Measurements from ENCODE around the gene TNFRSF25.

TNFRSF25 gene

GRCh38 chr1:6473974-6474814, 8.2 kb upstream of the TNFRSF25 start:
- H3K9ac ChIP-seq (ENCODE audit: low read length), result no peak overlapping the region
- H3K9me2 ChIP-seq (ENCODE audit: low read depth, low read length), result no peaks in the 10 kb centered on the region
- peaks cover 3% of the 10 kb centered on the region; the same call in 1 of the 2 replicates for H3K27me3 ChIP-seq (ENCODE audit: insufficient read depth, low read length)
- no peaks in the 10 kb centered on the region for H3F3A ChIP-seq (ENCODE audit: insufficient read depth, low read length)
- no peaks in the 10 kb centered on the region for H3K9me3 ChIP-seq (ENCODE audit: low read length)
- H2AFZ ChIP-seq (ENCODE audit: low read length), result no peak overlapping the region
- H3K4me2 ChIP-seq (ENCODE audit: low read length), result no peak overlapping the region
- no peaks in the 10 kb centered on the region for H3K4me1 ChIP-seq (ENCODE audit: insufficient read depth, low read length, severe bottlenecking)
- no peaks in the 10 kb centered on the region for H4K20me1 ChIP-seq (ENCODE audit: insufficient read depth, low read length)
- no peak overlapping the region for H3K4me3 ChIP-seq (ENCODE audit: low read depth, low read length, poor library complexity, severe bottlenecking)
- TF ChIP-seq CTCF (IDR thresholded peaks at IDR 0.05; ENCODE audit: low read length), result no peak
- TF ChIP-seq EZH2 (IDR thresholded peaks at IDR 0.05; ENCODE audit: borderline replicate concordance, low read length), result no peak
- no peak overlapping the region for H3K27ac ChIP-seq (ENCODE audit: low read depth, low read length, poor library complexity, severe bottlenecking)
- no peaks in the 10 kb centered on the region for H3K36me3 ChIP-seq (ENCODE audit: insufficient read depth, low read length)
- H3K79me2 ChIP-seq (ENCODE audit: insufficient read depth, low read length), result no peaks in the 10 kb centered on the region

GRCh38 chr1:6473156-6473555, 7.2 kb upstream of the TNFRSF25 start:
- no peak overlapping the region for H3K9ac ChIP-seq (ENCODE audit: low read length)
- TF ChIP-seq EZH2 (IDR thresholded peaks at IDR 0.05; ENCODE audit: borderline replicate concordance, low read length) (no peak), CTCF (IDR thresholded peaks at IDR 0.05; ENCODE audit: low read length) (no peak)
- no peaks in the 10 kb centered on the region for H3K36me3 ChIP-seq (ENCODE audit: insufficient read depth, low read length)

DNA sequence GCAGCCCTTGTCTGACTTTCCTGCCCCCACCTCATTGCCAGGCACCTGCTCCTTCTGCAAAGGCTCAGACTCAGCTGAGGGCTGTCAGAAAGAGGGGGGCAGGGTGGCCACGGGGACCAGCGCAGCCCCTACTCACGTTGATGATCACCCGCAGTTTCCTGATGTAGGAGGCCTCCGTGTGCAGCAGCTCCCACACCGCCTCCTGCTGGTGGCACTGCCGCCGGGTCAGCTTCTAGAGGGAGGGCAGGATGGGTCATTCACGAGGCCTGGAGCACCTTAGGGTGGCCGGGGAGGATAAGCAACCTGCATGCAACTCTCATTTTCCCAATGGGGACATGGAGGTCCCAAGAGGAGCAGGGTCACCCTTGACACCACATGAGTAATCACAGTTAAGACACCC, 6.4 kb upstream of the TNFRSF25 start:
- Histone ChIP-seq H3K9ac (ENCODE audit: low read length) (no peak overlapping the region), H2AFZ (ENCODE audit: low read length) (no peak overlapping the region), H3K4me2 (ENCODE audit: low read length) (no peak overlapping the region), H3K27me3 (ENCODE audit: insufficient read depth, low read length) (peaks cover 3% of the 10 kb centered on the region; the same call in 1 of the 2 replicates), H4K20me1 (ENCODE audit: insufficient read depth, low read length) (no peaks in the 10 kb centered on the region), H3K36me3 (ENCODE audit: insufficient read depth, low read length) (no peaks in the 10 kb centered on the region), H3K4me3 (ENCODE audit: low read depth, low read length, poor library complexity, severe bottlenecking) (no peak overlapping the region), H3K9me3 (ENCODE audit: low read length) (no peaks in the 10 kb centered on the region), H3F3A (ENCODE audit: insufficient read depth, low read length) (no peaks in the 10 kb centered on the region), H3K4me1 (ENCODE audit: insufficient read depth, low read length, severe bottlenecking) (no peaks in the 10 kb centered on the region), H3K9me2 (ENCODE audit: low read depth, low read length) (no peaks in the 10 kb centered on the region), H3K79me2 (ENCODE audit: insufficient read depth, low read length) (no peaks in the 10 kb centered on the region), H3K27ac (ENCODE audit: low read depth, low read length, poor library complexity, severe bottlenecking) (no peak overlapping the region)
- TF ChIP-seq EZH2 (IDR thresholded peaks at IDR 0.05; ENCODE audit: borderline replicate concordance, low read length) (no peak), CTCF (IDR thresholded peaks at IDR 0.05; ENCODE audit: low read length) (peak; percentile 77)

More at GRCh38 chr1:6473156-6473555, 7.2 kb upstream of the TNFRSF25 start:
- Histone ChIP-seq H3K4me2 (ENCODE audit: low read length) (no peak overlapping the region), H3K9me3 (ENCODE audit: low read length) (no peaks in the 10 kb centered on the region), H2AFZ (ENCODE audit: low read length) (no peak overlapping the region), H4K20me1 (ENCODE audit: insufficient read depth, low read length) (no peaks in the 10 kb centered on the region), H3K27ac (ENCODE audit: low read depth, low read length, poor library complexity, severe bottlenecking) (no peak overlapping the region), H3K9me2 (ENCODE audit: low read depth, low read length) (no peaks in the 10 kb centered on the region), H3K27me3 (ENCODE audit: insufficient read depth, low read length) (peaks cover 3% of the 10 kb centered on the region; the same call in 1 of the 2 replicates), H3K4me1 (ENCODE audit: insufficient read depth, low read length, severe bottlenecking) (no peaks in the 10 kb centered on the region), H3K79me2 (ENCODE audit: insufficient read depth, low read length) (no peaks in the 10 kb centered on the region), H3K4me3 (ENCODE audit: low read depth, low read length, poor library complexity, severe bottlenecking) (no peak overlapping the region), H3F3A (ENCODE audit: insufficient read depth, low read length) (no peaks in the 10 kb centered on the region)

All from OCI-LY1 (cell line).